MM.1S (cell line): Measurements from ENCODE around the gene NTM.
A peak's percentile ranks its signal among the peaks of the same experiment; 100 is the strongest.

Source experiments
- DNase-seq: peaks from one replicate; pipeline ENCODE4 v3.0.0-alpha.2; 2015
- H2AFZ ChIP-seq: fragments of 300-600 bp; sonication (generic); 2 replicates; pipeline ENCODE4 v1.6.0; 2016; ENCODE audit warnings: antibody characterized with exemption, low read length
- H3F3A ChIP-seq: fragments of 300-600 bp; sonication (generic); 2 replicates; pipeline ENCODE4 v1.6.1; 2016; ENCODE audit warnings: mild to moderate bottlenecking, antibody characterized with exemption, low read length, moderate library complexity, mixed read lengths; ENCODE audit not compliant: insufficient read depth
- H3K27ac ChIP-seq: fragments of 300-600 bp; sonication (generic); 2 replicates; pipeline ENCODE4 v1.5.1; 2016; ENCODE audit warnings: mild to moderate bottlenecking, low read length
- H3K27me3 ChIP-seq: fragments of 300-600 bp; sonication (generic); replicated peaks from 2 replicates; pipeline ENCODE4 v1.6.0; 2016; ENCODE audit warnings: low read length; ENCODE audit not compliant: insufficient read depth
- H3K36me3 ChIP-seq: fragments of 300-600 bp; sonication (generic); replicated peaks from 2 replicates; pipeline ENCODE4 v1.6.1; 2016; ENCODE audit warnings: mild to moderate bottlenecking, low read length, mixed read lengths; ENCODE audit not compliant: insufficient read depth
- H3K4me1 ChIP-seq: fragments of 300-600 bp; sonication (generic); 2 replicates; pipeline ENCODE4 v1.6.1; 2016; ENCODE audit warnings: low read length, mixed read lengths
- H3K4me2 ChIP-seq: fragments of 300-600 bp; sonication (generic); 2 replicates; pipeline ENCODE4 v1.6.0; 2016; ENCODE audit warnings: low read depth, low read length
- H3K4me3 ChIP-seq: fragments of 300-600 bp; sonication (generic); 2 replicates; pipeline ENCODE4 v1.5.1; 2016; ENCODE audit warnings: low read length, mixed read lengths
- H3K79me2 ChIP-seq: fragments of 300-600 bp; sonication (generic); 2 replicates; pipeline ENCODE4 v1.6.1; 2016; ENCODE audit warnings: mixed run types, low read length, mixed read lengths
- H3K9ac ChIP-seq: fragments of 300-600 bp; sonication (generic); 2 replicates; pipeline ENCODE4 v1.6.1; 2016; ENCODE audit warnings: low read length, mixed read lengths
- H3K9me2 ChIP-seq: fragments of 300-600 bp; sonication (generic); replicated peaks from 2 replicates; pipeline ENCODE4 v1.6.1; 2016; ENCODE audit warnings: mild to moderate bottlenecking, low read length, mixed read lengths; ENCODE audit not compliant: insufficient read depth
- H3K9me3 ChIP-seq: fragments of 300-600 bp; sonication (generic); replicated peaks from 2 replicates; pipeline ENCODE4 v1.6.1; 2016; ENCODE audit warnings: mild to moderate bottlenecking, low read length, mixed read lengths; ENCODE audit not compliant: insufficient read depth
- H4K20me1 ChIP-seq: fragments of 300-600 bp; sonication (generic); 2 replicates; pipeline ENCODE4 v1.6.1; 2016; ENCODE audit warnings: mild to moderate bottlenecking, low read length, moderate library complexity, mixed read lengths; ENCODE audit not compliant: insufficient read depth
- CTCF ChIP-seq: fragments of 300-600 bp; sonication (generic); IDR thresholded peaks from 2 replicates; pipeline ENCODE4 v1.5.1; 2016; ENCODE audit warnings: antibody characterized with exemption, low read length, mixed read lengths
- EZH2 ChIP-seq: fragments of 300-600 bp; sonication (generic); optimal IDR thresholded peaks from 2 replicates; pipeline ENCODE3; 2017; ENCODE audit warnings: low read depth, mild to moderate bottlenecking, antibody characterized with exemption, low read length, mixed read lengths
- EZH2phosphoT487 ChIP-seq: fragments of 300-600 bp; sonication (generic); IDR thresholded peaks from 2 replicates; pipeline ENCODE4 v1.6.1; 2018; ENCODE audit warnings: antibody characterized with exemption, low read length

The NTM gene

GRCh38 chr11:131544591-131544990 lies 174.2 kb downstream of the NTM start:
- no peaks in the 10 kb centered on the region for H4K20me1 ChIP-seq
- no peak overlapping the region for H3K4me3 ChIP-seq
- H3K9me3 ChIP-seq, result no peaks in the 10 kb centered on the region
- no peak for TF ChIP-seq CTCF
- TF ChIP-seq EZH2, result no peak
- no peak for TF ChIP-seq EZH2phosphoT487
- H3K4me1 ChIP-seq, result no peaks in the 10 kb centered on the region
- H3K9ac ChIP-seq, result no peak overlapping the region
- no peaks in the 10 kb centered on the region for H3K36me3 ChIP-seq
- no peak overlapping the region for H3K27ac ChIP-seq
- H3K9me2 ChIP-seq, result no peaks in the 10 kb centered on the region
- H2AFZ ChIP-seq, result no peak overlapping the region
- no peak overlapping the region for H3K4me2 ChIP-seq
- no peak for DNase-seq
- H3K79me2 ChIP-seq, result no peaks in the 10 kb centered on the region
- no peaks in the 10 kb centered on the region for H3F3A ChIP-seq
- H3K27me3 ChIP-seq, result no peaks in the 10 kb centered on the region

- Histone ChIP-seq H3K27ac (no peak overlapping the region), H3K4me1 (no peaks in the 10 kb centered on the region), H3K36me3 (no peaks in the 10 kb centered on the region), H2AFZ (0 out of 2 replicates have a peak overlapping the region, but pooled peaks have one; percentile 9), H4K20me1 (no peaks in the 10 kb centered on the region), H3K4me3 (no peak overlapping the region), H3K27me3 (no peaks in the 10 kb centered on the region), H3K79me2 (no peaks in the 10 kb centered on the region), H3K4me2 (no peak overlapping the region), H3K9me3 (no peaks in the 10 kb centered on the region), H3K9me2 (no peaks in the 10 kb centered on the region), H3K9ac (no peak overlapping the region), H3F3A (no peaks in the 10 kb centered on the region)
- no peak for DNase-seq
- no peak for TF ChIP-seq EZH2phosphoT487
- no peak for TF ChIP-seq CTCF
- no peak for TF ChIP-seq EZH2
Observed at GRCh38 chr11:131546218-131546895, 175.9 kb downstream of the NTM start.

GRCh38 chr11:131549099-131549498 lies 178.7 kb downstream of the NTM start:
- no peak for DNase-seq
- no peaks in the 10 kb centered on the region for H4K20me1 ChIP-seq
- H3K36me3 ChIP-seq, result no peaks in the 10 kb centered on the region
- no peak overlapping the region for H3K4me2 ChIP-seq
- no peak overlapping the region for H3K27ac ChIP-seq
- no peaks in the 10 kb centered on the region for H3F3A ChIP-seq
- H3K4me3 ChIP-seq, result no peak overlapping the region
- no peak overlapping the region for H2AFZ ChIP-seq
- no peak for TF ChIP-seq EZH2phosphoT487
- TF ChIP-seq CTCF, result no peak
- no peak for TF ChIP-seq EZH2
- H3K79me2 ChIP-seq, result no peaks in the 10 kb centered on the region
- no peaks in the 10 kb centered on the region for H3K9me2 ChIP-seq
- no peaks in the 10 kb centered on the region for H3K27me3 ChIP-seq
- no peaks in the 10 kb centered on the region for H3K9me3 ChIP-seq
- no peaks in the 10 kb centered on the region for H3K4me1 ChIP-seq
- no peak overlapping the region for H3K9ac ChIP-seq
